ENCODE data around the gene MYO3B.

DNA sequence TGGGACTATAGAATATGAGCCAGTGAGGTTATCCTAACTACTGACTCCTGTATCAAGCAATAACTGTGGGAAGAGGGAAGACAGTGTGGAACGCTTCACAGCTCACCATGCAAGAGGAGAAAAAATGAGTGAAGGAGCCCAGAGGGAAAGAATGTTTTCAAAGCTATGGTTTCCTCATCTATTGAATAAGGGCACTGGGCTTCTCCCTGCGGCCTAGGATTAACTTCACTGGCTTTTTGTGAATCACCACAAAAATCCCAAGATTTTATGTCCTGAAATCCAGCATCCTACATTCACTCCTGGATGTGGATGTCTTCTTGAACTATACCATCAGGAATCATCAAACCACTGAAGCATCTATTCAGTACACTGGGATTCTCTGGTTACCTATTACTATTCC is 492.7 kb downstream of the MYO3B start:
- no peak for TF ChIP-seq POLR2A (IDR thresholded peaks at IDR 0.05)
- TF ChIP-seq, protein P1, sequence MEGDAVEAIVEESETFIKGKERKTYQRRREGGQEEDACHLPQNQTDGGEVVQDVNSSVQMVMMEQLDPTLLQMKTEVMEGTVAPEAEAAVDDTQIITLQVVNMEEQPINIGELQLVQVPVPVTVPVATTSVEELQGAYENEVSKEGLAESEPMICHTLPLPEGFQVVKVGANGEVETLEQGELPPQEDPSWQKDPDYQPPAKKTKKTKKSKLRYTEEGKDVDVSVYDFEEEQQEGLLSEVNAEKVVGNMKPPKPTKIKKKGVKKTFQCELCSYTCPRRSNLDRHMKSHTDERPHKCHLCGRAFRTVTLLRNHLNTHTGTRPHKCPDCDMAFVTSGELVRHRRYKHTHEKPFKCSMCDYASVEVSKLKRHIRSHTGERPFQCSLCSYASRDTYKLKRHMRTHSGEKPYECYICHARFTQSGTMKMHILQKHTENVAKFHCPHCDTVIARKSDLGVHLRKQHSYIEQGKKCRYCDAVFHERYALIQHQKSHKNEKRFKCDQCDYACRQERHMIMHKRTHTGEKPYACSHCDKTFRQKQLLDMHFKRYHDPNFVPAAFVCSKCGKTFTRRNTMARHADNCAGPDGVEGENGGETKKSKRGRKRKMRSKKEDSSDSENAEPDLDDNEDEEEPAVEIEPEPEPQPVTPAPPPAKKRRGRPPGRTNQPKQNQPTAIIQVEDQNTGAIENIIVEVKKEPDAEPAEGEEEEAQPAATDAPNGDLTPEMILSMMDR (IDR thresholded peaks at IDR 0.05), result no peak
